Activated T-cell treated with anti-CD3 and anti-CD28 coated beads for 1 hour (primary cell): Measurements from ENCODE around the gene NUDT5.
"Not testable (repeated sequence)": the region's sequence is repeated elsewhere in the genome, so short reads cannot be mapped to it uniquely, and the experiment has no call there.

Experiments used
- DNase-seq: peaks from one replicate; pipeline ENCODE4 v3.0.0-alpha.2; 2020; ENCODE audit warnings: low read depth

The NUDT5 gene

GRCh38 chr10:12205082-12205481 lies 9.4 kb upstream of the NUDT5 start:
- DNase-seq: no peak

GRCh38 chr10:12202226-12202625 lies 6.5 kb upstream of the NUDT5 start:
- DNase-seq: no peak

- no peak for DNase-seq
Observed at GRCh38 chr10:12201543-12201942, 5.9 kb upstream of the NUDT5 start.

- DNase-seq: no peak
Observed at GRCh38 chr10:12200850-12201249, 5.2 kb upstream of the NUDT5 start.

- no peak for DNase-seq
Observed at GRCh38 chr10:12198156-12198555, 2.5 kb upstream of the NUDT5 start.

GRCh38 chr10:12196531-12197211 lies 980 bp upstream of the NUDT5 start:
- no peak for DNase-seq

- no peak for DNase-seq
Observed at GRCh38 chr10:12195281-12195602, 449 bp downstream of the NUDT5 start.

- peak; percentile 9 for DNase-seq
Observed at GRCh38 chr10:12194752-12195271, 879 bp downstream of the NUDT5 start.

- DNase-seq: no peak
Observed at GRCh38 chr10:12193193-12193592, 2.5 kb downstream of the NUDT5 start.

- no peak for DNase-seq
Observed at GRCh38 chr10:12191715-12192114, 4.0 kb downstream of the NUDT5 start.

GRCh38 chr10:12189426-12189825 lies 6.3 kb downstream of the NUDT5 start:
- DNase-seq: no peak

GRCh38 chr10:12188656-12189055 lies 7.0 kb downstream of the NUDT5 start:
- no peak for DNase-seq

- DNase-seq: no peak
Observed at GRCh38 chr10:12187321-12187905, 8.3 kb downstream of the NUDT5 start.

- no peak for DNase-seq
Observed at GRCh38 chr10:12186323-12186722, 9.4 kb downstream of the NUDT5 start.

GRCh38 chr10:12184165-12184564 lies 11.5 kb downstream of the NUDT5 start:
- no peak for DNase-seq

GRCh38 chr10:12181065-12181775 lies 14.5 kb downstream of the NUDT5 start:
- peak; percentile 46 for DNase-seq

- no peak for DNase-seq
Observed at GRCh38 chr10:12180221-12180974, 15.3 kb downstream of the NUDT5 start.

GRCh38 chr10:12179606-12180170 lies 16.0 kb downstream of the NUDT5 start:
- no peak for DNase-seq

- no peak for DNase-seq
Observed at GRCh38 chr10:12177642-12178041, 18.0 kb downstream of the NUDT5 start.

GRCh38 chr10:12171512-12171911 lies 24.2 kb downstream of the NUDT5 start:
- not testable (repeated sequence) for DNase-seq

GRCh38 chr10:12165999-12166775 lies 29.5 kb downstream of the NUDT5 start:
- no peak for DNase-seq
